Measurements from ENCODE around the gene BCAS3. TPM values are rescaled to one million over a fixed set of nuclear protein-coding genes. Genes with fewer than 3 reads are reported as not detected.

BCAS3 gene
- total RNA-seq, 2 experiments from 2014 or later: 5.1 to 6.9 TPM

DNA sequence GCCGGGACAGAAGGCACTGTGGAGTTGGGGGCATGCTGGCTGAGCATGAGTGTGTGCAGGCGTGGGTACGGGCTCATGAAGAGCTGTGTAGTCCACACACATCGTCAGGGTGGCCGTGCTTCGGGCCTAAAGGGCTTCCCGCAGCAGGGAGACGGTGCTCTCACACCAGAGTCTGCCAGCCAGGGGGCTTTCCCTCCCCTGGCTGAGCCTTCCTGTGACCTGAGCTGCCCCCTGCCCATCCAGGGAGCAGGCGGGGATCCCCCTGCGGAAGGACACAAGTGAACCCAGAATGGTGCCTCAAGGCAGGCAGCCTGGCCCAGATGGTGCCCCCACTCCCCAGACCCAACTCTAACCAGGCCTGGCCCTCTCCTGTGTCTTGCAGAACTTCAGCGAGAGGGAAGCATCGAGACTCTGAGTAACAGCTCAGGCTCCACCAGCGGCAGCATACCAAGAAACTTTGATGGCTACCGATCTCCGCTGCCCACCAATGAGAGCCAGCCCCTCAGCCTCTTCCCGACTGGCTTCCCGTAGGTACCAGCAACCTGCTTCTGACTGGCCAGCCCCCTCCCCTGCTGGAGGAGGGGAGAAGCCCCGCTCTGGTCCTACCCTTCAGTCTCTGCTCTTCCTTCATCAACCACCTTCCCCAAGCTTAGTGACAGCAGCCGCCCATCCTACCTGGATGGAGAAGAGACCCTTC is 714.1 kb downstream of the BCAS3 start:
- Mint-ChIP-seq H3K36me3 (ENCODE audit: low read depth) (no peaks in the 10 kb centered on the region), H3K4me3 (no peak overlapping the region), H3K27me3 (peaks cover 17% of the 10 kb centered on the region), H3K27ac (no peak overlapping the region), H3K4me1 (ENCODE audit: low read depth) (no peaks in the 10 kb centered on the region), H3K9me3 (no peaks in the 10 kb centered on the region)
- TF ChIP-seq CTCF (IDR thresholded peaks at IDR 0.05): no peak
- POLR2A ChIA-PET: no interaction called here
- ATAC-seq (no peak), DNase-seq (no peak)
- CTCF ChIA-PET: interaction anchor here (0.9 to 2.3 kb wide), 5 partner anchors 13 to 420 kb away, joined by 3 to 8 read pairs (median 3); no protein-coding TSS in a partner anchor
- intact Hi-C loops (cut with micrococcal nuclease): loop anchor here (5.0 kb wide), 1 partner anchor 389 kb away; no protein-coding TSS in a partner anchor

DNA sequence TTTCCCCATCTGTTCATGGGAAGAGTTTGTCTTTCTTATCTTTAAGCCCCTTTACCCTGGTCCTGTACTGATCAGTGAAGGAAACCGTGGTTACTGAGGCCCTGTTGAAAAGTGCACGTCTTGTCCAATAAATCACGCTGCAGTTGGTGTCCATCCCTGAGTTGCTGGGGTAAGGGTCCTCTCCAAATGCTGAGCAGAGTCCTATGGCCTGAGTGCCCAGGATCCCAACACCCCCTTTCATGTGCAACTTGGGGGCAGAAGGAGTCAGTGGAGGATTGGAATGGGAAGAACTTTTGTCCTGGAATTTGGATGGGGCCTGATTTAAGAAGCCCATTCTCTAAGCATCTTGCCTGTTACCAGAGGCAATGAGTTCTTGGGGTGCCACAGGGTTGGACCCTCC is 715.0 kb downstream of the BCAS3 start:
- Mint-ChIP-seq H3K4me3 (no peak overlapping the region), H3K27me3 (peaks cover 20% of the 10 kb centered on the region), H3K9me3 (no peaks in the 10 kb centered on the region), H3K36me3 (ENCODE audit: low read depth) (no peaks in the 10 kb centered on the region), H3K4me1 (ENCODE audit: low read depth) (no peaks in the 10 kb centered on the region), H3K27ac (no peak overlapping the region)
- intact Hi-C loops (cut with micrococcal nuclease): loop anchor here (5.0 kb wide), 1 partner anchor 390 kb away; no protein-coding TSS in a partner anchor
- CTCF ChIA-PET: interaction anchor here (1.2 to 1.9 kb wide), 2 partner anchors 17 to 20 kb away, joined by 3 to 7 read pairs; no protein-coding TSS in a partner anchor
- DNase-seq: no peak
- POLR2A ChIA-PET: no interaction called here
- ATAC-seq: no peak
- TF ChIP-seq CTCF (IDR thresholded peaks at IDR 0.05): no peak

GRCh38 chr17:61393550-61393903 is 715.9 kb downstream of the BCAS3 start:
- H3K4me1 Mint-ChIP-seq (ENCODE audit: low read depth): peaks cover 6% of the 10 kb centered on the region
- ChIA-PET POLR2A (no interaction called here), CTCF (interaction anchor here (1.1 to 2.5 kb wide), 5 partner anchors 12 to 422 kb away, joined by 3 to 7 read pairs (median 3); no protein-coding TSS in a partner anchor)
- no peaks in the 10 kb centered on the region for H3K9me3 Mint-ChIP-seq
- no peak overlapping the region for H3K4me3 Mint-ChIP-seq
- H3K27ac Mint-ChIP-seq: no peak overlapping the region
- DNase-seq: no peak
- ATAC-seq: no peak
- no peaks in the 10 kb centered on the region for H3K36me3 Mint-ChIP-seq (ENCODE audit: low read depth)
- intact Hi-C loops (cut with micrococcal nuclease): loop anchor here (5.0 kb wide), 1 partner anchor 391 kb away; no protein-coding TSS in a partner anchor
- peak; percentile 50 for TF ChIP-seq CTCF (IDR thresholded peaks at IDR 0.05)
- H3K27me3 Mint-ChIP-seq: peaks cover 29% of the 10 kb centered on the region

DNA sequence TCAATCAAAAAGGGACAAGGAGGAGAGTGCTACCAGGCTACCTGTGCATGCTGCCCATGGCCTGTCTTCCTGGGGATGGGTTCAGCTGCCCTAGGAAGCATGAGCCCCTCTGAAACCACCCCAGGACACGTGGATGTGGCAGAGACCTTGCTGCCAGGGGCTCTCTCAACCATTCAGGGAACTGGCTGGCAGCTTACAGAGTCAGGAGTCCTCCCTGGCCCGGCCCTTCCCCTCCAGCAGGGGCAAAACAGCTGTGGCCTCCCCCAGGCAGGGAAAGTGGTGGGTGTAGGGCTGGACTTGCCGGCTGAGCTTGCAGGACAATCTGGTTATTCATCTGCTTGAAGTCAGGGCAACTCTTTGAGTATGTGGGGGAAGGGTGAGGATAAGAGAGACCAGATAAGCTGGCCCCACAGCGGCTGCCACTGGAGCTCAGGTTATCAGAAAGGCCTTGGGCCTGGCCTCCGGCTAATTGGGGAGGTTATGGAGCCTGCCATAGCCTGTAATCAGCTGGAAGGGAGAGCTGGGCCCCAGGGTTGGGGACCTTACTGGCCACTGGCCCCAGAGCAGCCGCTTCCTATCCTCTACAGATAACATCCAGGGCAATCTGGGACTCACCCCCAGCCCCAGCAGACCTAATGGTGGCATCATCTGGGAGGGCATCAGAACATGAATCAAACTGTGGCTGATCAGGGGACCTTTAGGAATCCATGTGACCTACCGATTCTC is 716.4 kb downstream of the BCAS3 start:
- peaks cover 9% of the 10 kb centered on the region for H3K4me1 Mint-ChIP-seq (ENCODE audit: low read depth)
- intact Hi-C loops (cut with micrococcal nuclease): loop anchor here (5.0 kb wide), 1 partner anchor 392 kb away; no protein-coding TSS in a partner anchor
- ATAC-seq: no peak
- no peak for DNase-seq
- ChIA-PET POLR2A (no interaction called here), CTCF (interaction anchor here (1.0 to 2.5 kb wide), 7 partner anchors 11 to 673 kb away, joined by 3 to 7 read pairs (median 4); no protein-coding TSS in a partner anchor)
- H3K36me3 Mint-ChIP-seq (ENCODE audit: low read depth): no peaks in the 10 kb centered on the region
- H3K4me3 Mint-ChIP-seq: no peak overlapping the region
- H3K27ac Mint-ChIP-seq: no peak overlapping the region
- TF ChIP-seq CTCF (IDR thresholded peaks at IDR 0.05): no peak
- H3K27me3 Mint-ChIP-seq: peaks cover 31% of the 10 kb centered on the region
- no peaks in the 10 kb centered on the region for H3K9me3 Mint-ChIP-seq

All from activated CD8-positive, alpha-beta T cell treated with anti-CD3 and anti-CD28 coated beads for 36 hours (primary cell).